Measurements from ENCODE around the gene SYDE2.

Gene SYDE2

DNA sequence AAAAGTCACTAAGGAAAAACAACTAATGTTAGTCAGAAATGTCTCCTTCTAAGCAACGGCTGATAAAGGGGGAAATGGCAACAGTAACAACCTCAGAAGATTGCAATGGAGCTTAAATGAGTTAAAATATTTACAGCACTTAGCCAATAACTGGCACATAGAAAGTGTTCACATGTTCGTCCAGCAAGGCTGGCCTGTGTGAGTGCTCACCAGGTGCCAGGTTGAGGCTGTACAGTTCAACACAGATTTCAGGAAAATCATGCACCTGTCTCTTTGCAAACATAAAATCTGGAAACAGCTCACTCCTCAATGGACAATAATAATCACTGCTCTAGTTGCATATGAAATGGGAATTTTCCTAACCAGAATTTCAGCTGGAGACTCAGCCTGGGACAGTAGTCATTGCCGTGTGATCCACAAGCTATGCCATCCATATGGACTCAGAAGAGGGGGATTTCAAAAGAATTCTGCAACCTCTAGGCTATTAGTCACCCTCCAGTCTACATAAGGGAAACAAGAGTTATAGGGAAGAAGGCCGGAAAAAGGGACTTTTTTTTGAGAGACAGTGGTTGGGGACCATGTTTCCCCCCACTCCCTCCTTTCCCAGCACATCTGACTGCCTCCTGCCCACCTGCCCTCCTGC, 68.6 kb downstream of the SYDE2 start:
- TF ChIP-seq, protein P1, sequence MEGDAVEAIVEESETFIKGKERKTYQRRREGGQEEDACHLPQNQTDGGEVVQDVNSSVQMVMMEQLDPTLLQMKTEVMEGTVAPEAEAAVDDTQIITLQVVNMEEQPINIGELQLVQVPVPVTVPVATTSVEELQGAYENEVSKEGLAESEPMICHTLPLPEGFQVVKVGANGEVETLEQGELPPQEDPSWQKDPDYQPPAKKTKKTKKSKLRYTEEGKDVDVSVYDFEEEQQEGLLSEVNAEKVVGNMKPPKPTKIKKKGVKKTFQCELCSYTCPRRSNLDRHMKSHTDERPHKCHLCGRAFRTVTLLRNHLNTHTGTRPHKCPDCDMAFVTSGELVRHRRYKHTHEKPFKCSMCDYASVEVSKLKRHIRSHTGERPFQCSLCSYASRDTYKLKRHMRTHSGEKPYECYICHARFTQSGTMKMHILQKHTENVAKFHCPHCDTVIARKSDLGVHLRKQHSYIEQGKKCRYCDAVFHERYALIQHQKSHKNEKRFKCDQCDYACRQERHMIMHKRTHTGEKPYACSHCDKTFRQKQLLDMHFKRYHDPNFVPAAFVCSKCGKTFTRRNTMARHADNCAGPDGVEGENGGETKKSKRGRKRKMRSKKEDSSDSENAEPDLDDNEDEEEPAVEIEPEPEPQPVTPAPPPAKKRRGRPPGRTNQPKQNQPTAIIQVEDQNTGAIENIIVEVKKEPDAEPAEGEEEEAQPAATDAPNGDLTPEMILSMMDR (IDR thresholded peaks at IDR 0.05; ENCODE audit: low read depth, low read length, missing control alignments) = no peak
- no peak overlapping the region for H3K4me3 ChIP-seq (ENCODE audit: low read depth, low read length)
- no peak for DNase-seq (ENCODE audit: low read depth)
- in situ Hi-C loops (cut with HindIII; ENCODE audit: low sequenced_read_pairs) = no loop called here

DNA sequence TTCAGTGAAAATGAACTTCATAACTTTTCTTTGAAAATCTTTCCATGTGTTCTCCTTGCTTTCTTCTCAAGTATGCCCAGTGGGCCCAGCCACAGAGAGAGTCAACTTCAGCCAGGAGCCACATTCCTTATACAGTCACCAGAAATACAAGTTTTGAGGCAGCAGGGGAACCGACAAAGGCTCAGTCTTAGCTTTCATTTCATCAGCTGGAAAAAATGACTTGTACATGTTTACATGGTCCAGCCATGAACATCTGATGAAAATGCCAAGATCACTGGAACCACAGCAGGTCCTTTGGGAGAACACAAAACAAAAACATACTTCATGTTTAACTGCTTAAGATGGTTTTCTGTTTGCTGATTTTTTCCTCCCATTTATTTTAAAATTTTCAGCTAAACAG, 72.5 kb downstream of the SYDE2 start:
- DNase-seq (ENCODE audit: low read depth) = no peak
- no peak overlapping the region for H3K4me3 ChIP-seq (ENCODE audit: low read depth, low read length)
- TF ChIP-seq, protein P1 (IDR thresholded peaks at IDR 0.05; ENCODE audit: low read depth, low read length, missing control alignments) = no peak
- in situ Hi-C loops (cut with HindIII; ENCODE audit: low sequenced_read_pairs) = no loop called here

DNA sequence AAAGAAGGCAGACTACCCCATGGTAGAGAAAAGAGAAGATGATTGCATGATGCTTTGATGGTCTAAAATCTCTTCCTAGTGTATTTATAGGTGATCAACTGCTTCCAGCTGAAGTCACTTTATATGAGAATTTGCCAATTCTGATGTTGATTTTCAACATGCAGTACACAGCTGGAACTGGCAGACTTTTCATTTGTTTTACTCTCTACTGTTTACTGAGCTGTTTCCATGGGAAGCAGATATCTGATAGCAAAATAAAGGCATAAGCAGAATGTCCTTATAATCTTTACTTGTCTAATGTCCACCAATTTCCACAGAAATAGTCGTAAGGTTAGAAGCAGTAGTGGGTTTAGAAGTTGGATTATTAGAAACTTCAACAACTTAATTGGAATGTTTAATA, 74.9 kb downstream of the SYDE2 start:
- TF ChIP-seq, protein P1 (IDR thresholded peaks at IDR 0.05; ENCODE audit: low read depth, low read length, missing control alignments) = no peak
- no peak for DNase-seq (ENCODE audit: low read depth)
- in situ Hi-C loops (cut with HindIII; ENCODE audit: low sequenced_read_pairs) = no loop called here
- no peak overlapping the region for H3K4me3 ChIP-seq (ENCODE audit: low read depth, low read length)

DNA sequence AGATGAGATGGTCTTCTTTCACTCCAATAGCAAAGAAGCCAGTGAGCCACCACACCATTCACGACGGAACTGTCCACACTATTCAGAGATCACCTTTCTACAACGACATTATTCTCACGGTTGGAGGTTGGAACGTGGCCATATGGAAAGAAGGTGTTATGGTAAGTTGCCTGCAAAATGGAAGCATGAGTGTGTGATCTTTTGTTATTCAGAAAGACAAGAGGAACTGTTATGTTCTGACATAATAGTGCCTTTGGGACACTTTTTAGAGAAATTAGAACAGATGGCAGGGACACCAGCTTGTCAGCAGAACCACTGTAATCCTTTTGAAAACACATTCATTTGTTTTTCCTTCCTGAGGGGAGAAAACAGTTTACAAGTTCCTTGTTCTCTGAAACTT, 76.7 kb downstream of the SYDE2 start:
- no peak for DNase-seq (ENCODE audit: low read depth)
- in situ Hi-C loops (cut with HindIII; ENCODE audit: low sequenced_read_pairs) = no loop called here
- H3K4me3 ChIP-seq (ENCODE audit: low read depth, low read length) = no peak overlapping the region
- TF ChIP-seq, protein P1 (IDR thresholded peaks at IDR 0.05; ENCODE audit: low read depth, low read length, missing control alignments) = no peak

DNA sequence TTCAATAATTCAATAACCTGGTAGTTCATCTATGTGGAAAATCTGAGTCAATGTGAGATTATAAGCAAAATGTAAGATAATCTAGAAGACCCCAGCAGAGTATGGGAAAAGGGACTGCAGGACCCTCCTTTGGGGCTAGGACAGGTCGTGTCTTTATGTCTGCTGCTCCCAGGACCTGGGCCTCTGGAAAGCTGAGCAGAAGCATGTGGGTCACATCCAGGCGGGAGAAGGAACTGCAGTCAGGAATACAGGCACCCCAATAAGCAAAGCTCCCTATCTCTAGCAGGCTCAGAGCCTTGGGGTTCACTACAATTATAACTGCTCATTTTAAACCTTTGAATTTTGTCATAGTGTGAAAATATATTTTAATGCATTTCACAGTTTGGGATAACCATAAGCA, 78.6 kb downstream of the SYDE2 start:
- no peak for DNase-seq (ENCODE audit: low read depth)
- in situ Hi-C loops (cut with HindIII; ENCODE audit: low sequenced_read_pairs) = no loop called here
- H3K4me3 ChIP-seq (ENCODE audit: low read depth, low read length) = no peak overlapping the region
- TF ChIP-seq, protein P1 (IDR thresholded peaks at IDR 0.05; ENCODE audit: low read depth, low read length, missing control alignments) = no peak

- H3K4me3 ChIP-seq (ENCODE audit: low read depth, low read length) = no peak overlapping the region
- TF ChIP-seq, protein P1 (IDR thresholded peaks at IDR 0.05; ENCODE audit: low read depth, low read length, missing control alignments) = no peak
- DNase-seq (ENCODE audit: low read depth) = no peak
- in situ Hi-C loops (cut with HindIII; ENCODE audit: low sequenced_read_pairs) = no loop called here
Observed at GRCh38 chr1:85121744-85122143, 79.1 kb downstream of the SYDE2 start.

Measured in astrocyte of the cerebellum (primary cell).